CD4-positive, alpha-beta T cell treated with Interleukin-15 for 1 hour (primary cell): Measurements from ENCODE around the gene MAST2.

Experiments used
- DNase-seq: peaks from one replicate; pipeline ENCODE4 v3.0.0-alpha.2; 2020

MAST2 gene

GRCh38 chr1:45998020-45998617, 194.7 kb downstream of the MAST2 start:
- DNase-seq: no peak

GRCh38 chr1:45999507-45999906, 196.1 kb downstream of the MAST2 start:
- DNase-seq: no peak

- DNase-seq: no peak
Measured at GRCh38 chr1:46001081-46001785, 197.8 kb downstream of the MAST2 start.

- no peak for DNase-seq
Measured at GRCh38 chr1:46002551-46003150, 199.2 kb downstream of the MAST2 start.

GRCh38 chr1:46003315-46003714, 199.9 kb downstream of the MAST2 start:
- DNase-seq: no peak

DNA sequence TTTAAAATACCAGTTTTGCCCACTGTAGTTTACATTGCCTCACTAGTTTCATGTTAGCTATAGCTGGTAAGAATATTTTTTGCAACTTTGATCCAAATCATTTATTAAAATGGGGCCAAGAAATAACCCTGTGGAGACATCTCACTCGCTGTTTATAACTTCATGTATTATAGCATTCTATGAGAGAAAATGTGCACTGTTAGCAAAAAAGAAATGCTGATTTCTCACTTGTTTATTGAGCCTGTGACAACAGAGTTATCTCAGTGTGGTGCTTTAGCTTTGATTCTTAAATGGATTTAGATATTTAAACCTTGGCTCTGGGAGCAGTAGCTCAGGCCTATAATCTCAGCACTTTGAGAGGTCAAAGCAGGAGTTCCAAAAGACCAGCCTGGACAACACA, 201.1 kb downstream of the MAST2 start:
- DNase-seq: no peak

DNA sequence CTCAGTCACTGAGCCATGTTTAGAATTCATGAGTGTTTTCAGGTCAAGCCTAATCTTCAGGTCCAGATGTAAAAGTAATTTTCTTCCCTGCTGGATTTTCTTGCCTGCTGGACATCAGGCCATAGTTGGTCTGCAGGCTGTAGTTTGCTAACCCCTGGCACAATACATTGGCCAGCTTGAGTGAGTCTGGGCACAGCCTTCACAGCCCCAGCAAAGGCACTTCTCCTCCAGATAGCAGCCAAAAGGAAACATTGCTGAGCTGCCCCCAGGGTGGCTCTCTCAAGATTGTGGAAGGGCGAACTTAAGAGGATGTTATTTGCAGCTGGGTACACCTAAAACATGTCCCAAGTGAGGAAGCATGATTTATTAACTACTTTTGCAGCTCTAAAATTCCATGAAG, 202.2 kb downstream of the MAST2 start:
- no peak for DNase-seq

DNA sequence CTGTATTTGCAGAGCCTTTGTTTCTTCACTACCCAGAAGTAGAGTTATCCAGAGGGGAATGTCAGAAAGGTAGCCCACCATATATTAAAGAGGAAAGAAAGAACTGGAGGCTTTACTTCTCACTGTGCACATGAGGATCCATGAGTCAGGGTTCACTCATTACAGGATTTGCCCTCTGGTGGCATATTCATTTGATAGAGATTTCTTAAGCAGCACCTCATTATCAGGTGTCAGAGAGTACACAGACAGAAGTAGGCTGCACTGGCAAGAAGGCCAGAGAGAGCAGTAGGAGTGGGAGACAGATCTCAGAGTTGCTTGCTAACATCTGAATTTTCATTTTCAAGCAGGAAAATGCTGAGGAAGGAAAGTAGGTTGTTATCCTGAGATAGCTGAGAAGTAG, 205.2 kb downstream of the MAST2 start:
- DNase-seq: no peak

DNA sequence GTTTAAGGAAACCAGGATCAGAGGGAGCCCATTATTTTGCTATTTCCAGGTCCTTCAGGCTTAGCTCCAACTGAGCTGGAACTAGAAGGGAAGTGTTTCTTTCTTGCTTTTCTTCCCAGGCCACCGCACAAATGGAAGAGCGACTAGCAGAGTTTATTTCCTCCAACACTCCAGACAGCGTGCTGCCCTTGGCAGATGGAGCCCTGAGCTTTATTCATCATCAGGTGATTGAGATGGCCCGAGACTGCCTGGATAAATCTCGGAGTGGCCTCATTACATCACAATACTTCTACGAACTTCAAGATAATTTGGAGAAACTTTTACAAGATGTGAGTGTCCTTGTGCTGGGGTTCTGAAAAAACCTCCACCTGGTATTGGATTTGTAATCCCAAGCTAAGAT, 207.2 kb downstream of the MAST2 start:
- DNase-seq: no peak

GRCh38 chr1:46011121-46011695, 207.8 kb downstream of the MAST2 start:
- DNase-seq: no peak

DNA sequence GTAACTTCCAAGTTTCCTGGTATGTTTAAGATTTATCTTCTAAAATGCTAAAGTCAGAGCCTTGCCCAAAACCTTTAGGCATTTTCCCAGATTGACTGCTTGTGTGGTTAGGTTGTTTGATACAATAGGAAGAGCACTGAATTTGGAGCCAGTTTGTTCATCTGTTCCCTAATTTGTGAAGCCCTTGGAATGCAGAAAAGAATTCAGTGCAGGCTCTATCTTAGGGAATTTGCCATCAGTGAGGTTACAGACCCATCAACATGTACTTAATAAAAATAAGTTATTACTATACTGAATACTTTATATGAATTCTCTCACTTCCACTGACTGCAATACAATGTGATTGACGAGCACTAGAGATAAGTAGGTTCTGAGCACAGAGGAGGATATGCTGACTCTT, 208.8 kb downstream of the MAST2 start:
- no peak for DNase-seq

GRCh38 chr1:46013581-46013980, 210.2 kb downstream of the MAST2 start:
- DNase-seq: no peak

GRCh38 chr1:46017876-46018503, 214.6 kb downstream of the MAST2 start:
- no peak for DNase-seq

GRCh38 chr1:46019348-46019747, 215.9 kb downstream of the MAST2 start:
- no peak for DNase-seq

- no peak for DNase-seq
Measured at GRCh38 chr1:46020010-46020409, 216.6 kb downstream of the MAST2 start.

DNA sequence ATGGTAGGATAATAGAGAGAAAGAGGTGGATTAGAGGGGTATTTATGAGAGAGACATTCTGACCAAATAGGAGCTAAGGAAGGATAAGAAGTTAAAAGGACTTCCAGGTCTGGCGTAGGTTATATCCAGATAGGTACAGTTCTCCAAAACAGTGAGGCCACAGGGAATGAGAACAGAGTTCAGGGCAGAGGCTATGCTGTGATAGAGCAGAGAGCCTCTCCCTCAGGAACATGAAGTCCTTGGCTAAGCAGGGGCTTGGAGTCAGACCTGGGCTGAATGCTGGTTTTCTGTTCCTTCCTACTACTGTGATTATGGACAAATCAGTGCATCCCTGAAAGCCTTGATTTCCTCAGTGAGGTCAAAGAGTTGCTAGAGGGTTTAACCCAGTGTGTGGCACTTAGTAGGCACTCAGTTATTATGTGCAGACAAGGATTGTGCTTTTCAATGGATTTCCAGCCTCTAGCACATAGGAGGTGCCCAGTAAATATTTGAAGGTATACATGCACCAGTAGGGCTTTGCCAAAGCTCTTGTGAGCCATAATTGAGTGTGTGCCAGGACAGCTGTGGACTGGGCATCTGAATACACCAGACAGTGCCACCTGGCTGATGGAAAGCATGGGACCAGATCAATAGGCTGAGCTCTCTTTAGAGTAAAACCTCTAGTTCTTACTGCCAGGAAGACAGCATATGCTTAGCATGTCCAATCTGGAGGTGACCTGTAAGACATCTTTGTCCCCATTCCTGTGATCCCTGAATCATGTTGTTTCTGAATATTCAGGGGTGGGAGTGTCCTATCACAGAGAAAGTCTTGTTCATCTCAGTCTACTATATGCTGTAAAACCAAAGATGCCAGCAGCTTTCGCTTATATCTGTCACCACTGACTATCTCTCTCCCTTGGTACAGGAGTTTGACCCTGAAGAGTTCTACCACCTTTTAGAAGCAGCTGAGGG, 217.9 kb downstream of the MAST2 start:
- no peak for DNase-seq

- DNase-seq: no peak
Measured at GRCh38 chr1:46026531-46026930, 223.1 kb downstream of the MAST2 start.

GRCh38 chr1:46027788-46028573, 224.6 kb downstream of the MAST2 start:
- no peak for DNase-seq

GRCh38 chr1:46030074-46030870, 226.9 kb downstream of the MAST2 start:
- DNase-seq: no peak

DNA sequence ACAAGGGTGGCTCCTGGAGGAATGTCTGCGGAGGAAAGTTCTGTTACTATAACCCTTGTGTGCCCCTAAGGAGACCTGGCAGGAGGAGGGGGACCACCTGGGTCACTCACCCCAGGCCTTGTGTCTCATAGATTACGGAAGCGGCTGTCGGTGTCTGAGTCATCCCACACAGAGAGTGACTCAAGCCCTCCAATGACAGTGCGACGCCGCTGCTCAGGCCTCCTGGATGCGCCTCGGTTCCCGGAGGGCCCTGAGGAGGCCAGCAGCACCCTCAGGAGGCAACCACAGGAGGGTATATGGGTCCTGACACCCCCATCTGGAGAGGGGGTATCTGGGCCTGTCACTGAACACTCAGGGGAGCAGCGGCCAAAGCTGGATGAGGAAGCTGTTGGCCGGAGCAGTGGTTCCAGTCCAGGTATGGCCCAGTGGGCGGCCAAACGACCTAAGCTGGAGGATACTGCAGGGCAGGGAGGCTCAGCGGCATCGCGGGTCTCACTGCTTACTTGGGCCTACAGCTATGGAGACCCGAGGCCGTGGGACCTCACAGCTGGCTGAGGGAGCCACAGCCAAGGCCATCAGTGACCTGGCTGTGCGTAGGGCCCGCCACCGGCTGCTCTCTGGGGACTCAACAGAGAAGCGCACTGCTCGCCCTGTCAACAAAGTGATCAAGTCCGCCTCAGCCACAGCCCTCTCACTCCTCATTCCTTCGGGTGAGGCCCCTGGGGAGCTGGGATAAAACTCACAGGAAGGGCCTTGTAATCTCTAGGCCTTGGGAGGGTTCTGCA, 227.7 kb downstream of the MAST2 start:
- no peak for DNase-seq
